Type B pancreatic cell (in vitro differentiated cells): ENCODE results near the gene ACSL1. TPM values are rescaled to one million over a fixed set of nuclear protein-coding genes. Genes with fewer than 3 reads are reported as not detected.

Experiments
- DNase-seq: peaks from one replicate; pipeline ENCODE4 v3.0.0; 2021; ENCODE audit warnings: mixed read lengths; ENCODE audit not compliant: unreplicated experiment; ENCODE audit errors: extremely low spot score
- H3K27ac Mint-ChIP-seq: 2 replicates; pipeline ENCODE4 v1.8.0; 2021; ENCODE audit warnings: mild to moderate bottlenecking, mixed read lengths
- H3K27me3 Mint-ChIP-seq: 2 replicates; pipeline ENCODE4 v1.8.0; 2021; ENCODE audit warnings: mixed read lengths
- H3K36me3 Mint-ChIP-seq: 2 replicates; pipeline ENCODE4 v1.8.0; 2021; ENCODE audit warnings: mixed read lengths
- H3K4me1 Mint-ChIP-seq: one replicate; pipeline ENCODE4 v1.8.0; 2021; ENCODE audit warnings: mixed read lengths; ENCODE audit not compliant: unreplicated experiment
- H3K4me3 Mint-ChIP-seq: 2 replicates; pipeline ENCODE4 v1.8.0; 2021; ENCODE audit warnings: mild to moderate bottlenecking, mixed read lengths
- H3K9me3 Mint-ChIP-seq: 2 replicates; pipeline ENCODE4 v1.8.0; 2021; ENCODE audit warnings: mixed read lengths
- CTCF ChIP-seq: fragments of 200-600 bp; sonication (generic); conservative IDR thresholded peaks from 2 replicates; pipeline ENCODE4 v1.5.0; 2021; ENCODE audit warnings: antibody characterized with exemption, mild to moderate bottlenecking
- total RNA-seq: library from RNA; stranded (reverse); gene quantifications from 2 replicates; pipeline ENCODE4 v1.2.1, GENCODE V29; 2021; ENCODE audit warnings: low replicate concordance

Gene ACSL1
- total RNA-seq, 1 donor from 2014 or later = 89.0 TPM

- Mint-ChIP-seq H3K27ac (peak overlapping the region; percentile 34), H3K27me3 (peaks cover 54% of the 10 kb centered on the region), H3K4me3 (peak overlapping the region; percentile 88), H3K4me1 (peaks cover 16% of the 10 kb centered on the region), H3K36me3 (no peaks in the 10 kb centered on the region), H3K9me3 (no peaks in the 10 kb centered on the region)
- no peak for DNase-seq
- TF ChIP-seq CTCF = no peak
Observed at GRCh38 chr4:184826691-184827270, 1.0 kb upstream of the ACSL1 start.

- DNase-seq = no peak
- Mint-ChIP-seq H3K9me3 (no peaks in the 10 kb centered on the region), H3K27ac (peak overlapping the region; percentile 80), H3K27me3 (peaks cover 52% of the 10 kb centered on the region), H3K4me3 (peak overlapping the region; percentile 95), H3K4me1 (peaks cover 16% of the 10 kb centered on the region), H3K36me3 (no peaks in the 10 kb centered on the region)
- no peak for TF ChIP-seq CTCF
Observed at GRCh38 chr4:184825141-184825895, 450 bp downstream of the ACSL1 start.

GRCh38 chr4:184824776-184825084, 1.0 kb downstream of the ACSL1 start:
- Mint-ChIP-seq H3K27me3 (peaks cover 50% of the 10 kb centered on the region), H3K4me1 (peaks cover 16% of the 10 kb centered on the region), H3K4me3 (peak overlapping the region; percentile 95), H3K36me3 (no peaks in the 10 kb centered on the region), H3K9me3 (no peaks in the 10 kb centered on the region), H3K27ac (peak overlapping the region; percentile 80)
- TF ChIP-seq CTCF = no peak
- DNase-seq = no peak

GRCh38 chr4:184824081-184824775, 1.5 kb downstream of the ACSL1 start:
- H3K36me3 Mint-ChIP-seq = no peaks in the 10 kb centered on the region
- H3K4me3 Mint-ChIP-seq = peak overlapping the region; percentile 95
- no peak for DNase-seq
- no peaks in the 10 kb centered on the region for H3K9me3 Mint-ChIP-seq
- H3K27ac Mint-ChIP-seq = peak overlapping the region; percentile 14
- peaks cover 16% of the 10 kb centered on the region for H3K4me1 Mint-ChIP-seq
- peaks cover 50% of the 10 kb centered on the region for H3K27me3 Mint-ChIP-seq
- no peak for TF ChIP-seq CTCF

GRCh38 chr4:184823014-184823413, 2.8 kb downstream of the ACSL1 start:
- H3K4me1 Mint-ChIP-seq = peaks cover 16% of the 10 kb centered on the region
- no peaks in the 10 kb centered on the region for H3K36me3 Mint-ChIP-seq
- H3K27ac Mint-ChIP-seq = no peak overlapping the region
- H3K9me3 Mint-ChIP-seq = no peaks in the 10 kb centered on the region
- no peak for TF ChIP-seq CTCF
- H3K27me3 Mint-ChIP-seq = peaks cover 51% of the 10 kb centered on the region
- no peak for DNase-seq
- H3K4me3 Mint-ChIP-seq = peak overlapping the region; percentile 95
